HepG2 (cell line): ENCODE data around the gene WDR49. TPM values are rescaled to one million over a fixed set of nuclear protein-coding genes. Genes with fewer than 3 reads are reported as not detected.

Experiments used
- ATAC-seq: fragments of 200-7000 bp; cut with Tn5 transposase; 3 replicates; pipeline ENCODE4 v1.9.1; 2020; ENCODE audit warnings: mild to moderate bottlenecking, moderate library complexity
- BruUV-seq: library from RNA; stranded (reverse); fragments of 400-500 nt; replicated peaks from 2 replicates; lab custom pipeline; 2021; lab: Mats Ljungman, UMichigan
- CTCF ChIA-PET: fragments of 300-600 bp; formaldehyde crosslinking; extraction: SDS; loops from one replicate; lab custom pipeline; 2021; ENCODE audit warnings: low total read pairs, inconsistent platforms, low intra/inter-chr PET ratio; lab: Yijun Ruan, JAX
- POLR2A ChIA-PET: fragments of 350-600 bp; sonication (Branson Sonifier 250); formaldehyde crosslinking; loops from one replicate; lab custom pipeline; 2020; ENCODE audit warnings: antibody characterized with exemption, inconsistent platforms; lab: Yijun Ruan, JAX
- DNase-seq: peaks from one replicate; pipeline ENCODE4 v3.0.0-alpha.2; 2015; ENCODE audit warnings: low spot score
- FAIRE-seq: peaks from 3 replicates; lab custom pipeline; 2011; peaks lifted over from hg19 to GRCh38; lab: Jason Lieb, UNC
- H2AFZ ChIP-seq: one replicate; pipeline ENCODE4 v1.6.1; 2011; ENCODE audit warnings: low read length, inconsistent platforms
- H3K27ac ChIP-seq: fragments of 300-600 bp; 3 replicates; pipeline ENCODE4 v1.8.0; 2011; ENCODE audit warnings: mixed run types, mild to moderate bottlenecking, mixed read lengths, low read length, inconsistent platforms; ENCODE audit not compliant: insufficient read depth; ENCODE audit errors: extremely low read length
- H3K27me3 ChIP-seq, 2 experiments: fragments of 200-600 bp in 1 of 2; 2 replicates in 1 of 2; 3 replicates in 1 of 2; pipeline versions ENCODE4 v1.6.0 to v1.8.0; 2011; ENCODE audit warnings: low read length in 2 of 2, mild to moderate bottlenecking in 2 of 2, moderate library complexity in 2 of 2, inconsistent platforms in 1 of 2; ENCODE audit not compliant: insufficient read depth in 2 of 2, control insufficient read depth in 1 of 2
- H3K36me3 ChIP-seq, 2 experiments: fragments of 200-600 bp in 1 of 2; replicated peaks in 1 of 2; 2 replicates in 1 of 2; 3 replicates in 1 of 2; pipeline versions ENCODE4 v1.5.1 to v1.8.0; 2011; ENCODE audit warnings: low read length in 2 of 2, inconsistent platforms in 1 of 2; ENCODE audit not compliant: insufficient read depth in 2 of 2, control insufficient read depth in 1 of 2
- H3K4me1 ChIP-seq: 2 replicates; pipeline ENCODE4 v1.5.1; 2012; ENCODE audit warnings: low read length, inconsistent platforms; ENCODE audit not compliant: insufficient read depth
- H3K4me2 ChIP-seq: 2 replicates; pipeline ENCODE4 v1.6.0; 2011; ENCODE audit warnings: low read depth, low read length, inconsistent platforms
- H3K4me3 ChIP-seq, 3 experiments: fragments of 200-600 bp in 1 of 3; sonication (generic), shearing (Covaris generic) in 1 of 3; replicated peaks in 1 of 3; 2 replicates each; pipeline ENCODE4 v1.5.1; 2011 to 2016; ENCODE audit warnings: low read length in 3 of 3, inconsistent platforms in 2 of 3, low read depth in 2 of 3, mild to moderate bottlenecking in 2 of 3, control low read depth in 1 of 3, mixed read lengths in 1 of 3; ENCODE audit not compliant: insufficient read depth in 1 of 3
- H3K79me2 ChIP-seq: one replicate; pipeline ENCODE4 v1.6.1; 2011; ENCODE audit warnings: low read length, inconsistent platforms; ENCODE audit not compliant: insufficient read depth
- H3K9ac ChIP-seq: 2 replicates; pipeline ENCODE4 v1.6.0; 2011; ENCODE audit warnings: mild to moderate bottlenecking, low read depth, low read length, inconsistent platforms; ENCODE audit not compliant: insufficient read depth
- H3K9me3 ChIP-seq: 2 replicates; pipeline ENCODE4 v1.5.1; 2012; ENCODE audit warnings: mild to moderate bottlenecking, low read length
- H4K20me1 ChIP-seq: 2 replicates; pipeline ENCODE4 v1.6.0; 2011; ENCODE audit warnings: inconsistent platforms, mild to moderate bottlenecking, low read length, moderate library complexity; ENCODE audit not compliant: insufficient read depth
- AGO2 ChIP-seq: fragments of 200-400 bp; formaldehyde crosslinking; optimal IDR thresholded peaks from 2 replicates; pipeline ENCODE3; 2017; ENCODE audit warnings: mild to moderate bottlenecking, low read depth, low read length, moderate library complexity
- FUBP1 ChIP-seq: sonication (generic); formaldehyde crosslinking; IDR thresholded peaks from 2 replicates; pipeline ENCODE4 v1.5.1; 2020; ENCODE audit warnings: missing genetic modification reagents, mild to moderate bottlenecking, borderline replicate concordance
- GATA4 ChIP-seq: sonication (generic); IDR thresholded peaks from 2 replicates; pipeline ENCODE4 v1.6.1; 2016; ENCODE audit warnings: antibody characterized with exemption, low read depth, borderline replicate concordance
- NFYB ChIP-seq: sonication (generic); formaldehyde crosslinking; IDR thresholded peaks from 2 replicates; pipeline ENCODE4 v1.4.0; 2020; ENCODE audit warnings: missing genetic modification reagents
- NR0B2 ChIP-seq: sonication (generic); formaldehyde crosslinking; IDR thresholded peaks from 2 replicates; pipeline ENCODE4 v1.4.0; 2020; ENCODE audit warnings: mild to moderate bottlenecking, missing genetic modification reagents
- ZC3H13 ChIP-seq: sonication (generic); formaldehyde crosslinking; IDR thresholded peaks from 2 replicates; pipeline ENCODE4 v1.8.1; 2023; ENCODE audit warnings: mild to moderate bottlenecking, missing genetic modification reagents, moderate library complexity
- ZFP36L2 ChIP-seq: sonication (generic); formaldehyde crosslinking; IDR thresholded peaks from 2 replicates; pipeline ENCODE4 v1.4.0; 2020; ENCODE audit warnings: missing genetic modification reagents
- WGBS: methylation state at CpG from one replicate; pipeline ENCODE4 v1.1.6; 2017; ENCODE audit warnings: low lambda C conversion rate; 5-methylcytosine and 5-hydroxymethylcytosine counted together
- in situ Hi-C: cut with HindIII; loops from 2 replicates; pipeline ENCODE4 v1.10.0; 2017; ENCODE audit warnings: low pct_unique_long_range_greater_than_20kb; ENCODE audit not compliant: extremely low pct_ligation_motif_present
- intact Hi-C: fragments of 100-400 bp; cut with micrococcal nuclease; formaldehyde crosslinking; loops from one replicate; pipeline ENCODE4 v1.10.0; 2022; ENCODE audit not compliant: unreplicated experiment
- polyA plus RNA-seq, 8 experiments: library from polyadenylated mRNA; depleted of rRNA in 3 of 8; stranded (reverse) in 7 of 8; unstranded in 1 of 8; fragments of >200 nt; fragmentation: Illumina TruSeq in 4 of 8; extraction: Trizol in 4 of 8; gene quantifications; 2 replicates each; pipeline versions ENCODE4 v1.2.1 to v1.2.3, GENCODE V29; 2011 to 2016; ENCODE audit warnings: low read depth in 4 of 8, missing spikeins in 1 of 8, mixed read lengths in 1 of 8; ENCODE audit not compliant: insufficient read depth in 1 of 8
- total RNA-seq, 5 experiments: library from RNA; depleted of rRNA; stranded (reverse); fragments of >200 nt; fragmentation: Illumina TruSeq; extraction: Trizol; gene quantifications; 2 replicates each; pipeline ENCODE4 v1.2.3, GENCODE V29; 2016; ENCODE audit warnings: low read depth in 1 of 5

Gene WDR49
- total and polyA plus RNA-seq, 2 of the 13 experiments (the other 11 are each of a cell fraction or from before 2014, with no cell fraction given) = 0.04 TPM; not detected in 1

- H3K79me2 ChIP-seq = no peaks in the 10 kb centered on the region
- H3K4me2 ChIP-seq = no peak overlapping the region
- ATAC-seq = no peak
- H3K4me3 ChIP-seq = no peak overlapping the region
- POLR2A ChIA-PET = no interaction called here
- TF ChIP-seq AGO2 = no peak
- no peak for TF ChIP-seq FUBP1 (CRISPR knock-in tag)
- no peak for TF ChIP-seq ZC3H13 (CRISPR knock-in tag)
- TF ChIP-seq NFYB = no peak
- TF ChIP-seq ZFP36L2 (CRISPR knock-in tag) = no peak
- no peak for TF ChIP-seq GATA4
- TF ChIP-seq NR0B2 (CRISPR knock-in tag) = no peak
- DNase-seq = no peak
- H3K9ac ChIP-seq = no peak overlapping the region
- H3K27me3 ChIP-seq = no peaks in the 10 kb centered on the region
- H4K20me1 ChIP-seq = no peaks in the 10 kb centered on the region
- in situ Hi-C loops = no loop called here
- no peak for FAIRE-seq
- no TSS peak for BruUV-seq
- no peak overlapping the region for H2AFZ ChIP-seq
- 40% methylated on average over 7 of the region's 7 CpGs for WGBS
- no peak overlapping the region for H3K27ac ChIP-seq
- intact Hi-C loops = no loop called here
- no peaks in the 10 kb centered on the region for H3K36me3 ChIP-seq
- no peaks in the 10 kb centered on the region for H3K9me3 ChIP-seq
- CTCF ChIA-PET = no interaction called here
- no peaks in the 10 kb centered on the region for H3K4me1 ChIP-seq
These were observed 155.8 kb downstream of the WDR49 start for GRCh38 chr3:167497903-167498302.
